HG02938 (cell line): ENCODE measurements around the gene RPS21.

Source experiments
- ATAC-seq: cut with Tn5 transposase; IDR thresholded peaks from one replicate; pipeline ENCODE4 v1.9.1; 2021; ENCODE audit warnings: mild to moderate bottlenecking, moderate library complexity; ENCODE audit not compliant: unreplicated experiment

Gene RPS21

DNA sequence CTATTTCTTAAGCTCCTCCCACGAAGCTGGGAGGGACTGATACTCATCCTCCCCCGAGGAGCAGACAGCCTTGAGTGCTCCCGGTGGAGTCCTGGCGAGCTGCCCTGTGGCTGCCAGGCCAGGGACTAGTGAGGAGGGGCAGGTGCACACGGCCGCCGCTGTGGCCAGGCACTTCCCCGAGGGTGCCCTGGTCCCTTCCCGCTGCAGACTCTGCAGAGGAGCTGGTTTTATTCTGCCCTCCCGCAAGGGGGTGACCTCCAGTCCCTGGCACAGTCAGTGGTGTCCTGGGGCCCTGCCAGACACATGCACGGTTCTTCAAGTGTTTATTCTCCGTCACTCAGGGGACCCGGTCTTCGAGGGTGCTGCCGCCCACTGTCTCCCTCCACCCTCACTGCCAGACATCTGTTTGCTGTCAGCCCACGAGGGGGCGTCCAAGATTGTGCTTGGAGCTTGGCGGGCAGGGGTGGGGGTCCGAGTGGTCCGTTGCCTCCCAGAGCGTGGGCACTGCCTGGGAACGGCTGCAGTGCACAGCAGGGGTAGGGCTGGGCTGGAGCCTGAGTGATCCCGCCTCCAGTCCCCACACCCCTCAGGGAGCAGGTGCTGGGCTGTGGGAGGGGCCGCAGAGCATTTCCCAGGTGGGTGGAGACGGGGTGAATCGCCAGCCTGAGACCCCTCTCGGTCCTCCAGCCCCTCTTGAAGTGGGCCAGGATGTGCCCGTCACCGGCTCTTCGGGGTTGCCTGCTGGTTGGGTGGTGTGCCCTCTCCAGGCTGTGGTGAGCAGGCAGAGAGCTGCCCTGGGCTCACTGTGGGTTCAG lies 23.2 kb downstream of the RPS21 start:
- no peak for ATAC-seq

DNA sequence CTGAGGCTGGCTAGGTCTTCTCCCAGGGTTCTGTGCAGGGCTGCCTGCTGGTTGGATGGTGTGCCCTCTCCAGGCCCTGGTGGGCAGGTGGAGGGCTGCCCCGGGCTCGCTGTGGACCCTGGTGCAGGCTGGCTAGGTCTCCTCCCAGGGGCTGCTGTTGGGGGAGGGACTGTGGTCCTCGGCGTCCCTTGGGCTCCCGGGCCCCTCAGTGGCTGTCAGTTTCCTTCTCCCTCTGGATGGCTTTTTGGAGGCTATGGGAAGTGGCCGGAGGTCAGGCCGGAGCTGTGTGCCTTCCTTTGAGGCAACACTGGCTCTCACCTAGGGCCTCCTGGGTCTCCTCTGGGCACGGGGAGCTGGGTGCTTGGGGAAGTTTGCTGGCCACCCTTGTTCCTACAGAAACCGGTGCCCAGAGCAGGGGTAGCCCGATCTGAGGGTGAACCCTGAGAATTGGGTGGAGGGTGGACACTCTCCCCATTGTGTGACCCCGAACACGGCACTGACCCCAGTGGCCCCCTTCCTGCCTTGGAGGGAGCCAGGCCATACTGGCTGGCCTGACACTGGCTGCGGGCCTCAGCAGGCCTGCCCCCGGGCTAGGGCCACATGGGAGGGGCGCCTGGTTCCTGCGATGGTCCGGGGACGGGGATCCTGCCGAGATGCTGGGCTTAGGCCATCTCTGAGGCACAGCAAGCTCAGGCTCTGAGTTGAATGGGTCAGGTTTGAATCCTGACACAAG lies 24.0 kb downstream of the RPS21 start:
- ATAC-seq: no peak

GRCh38 chr20:62411479-62412193 lies 24.7 kb downstream of the RPS21 start:
- ATAC-seq: no peak

DNA sequence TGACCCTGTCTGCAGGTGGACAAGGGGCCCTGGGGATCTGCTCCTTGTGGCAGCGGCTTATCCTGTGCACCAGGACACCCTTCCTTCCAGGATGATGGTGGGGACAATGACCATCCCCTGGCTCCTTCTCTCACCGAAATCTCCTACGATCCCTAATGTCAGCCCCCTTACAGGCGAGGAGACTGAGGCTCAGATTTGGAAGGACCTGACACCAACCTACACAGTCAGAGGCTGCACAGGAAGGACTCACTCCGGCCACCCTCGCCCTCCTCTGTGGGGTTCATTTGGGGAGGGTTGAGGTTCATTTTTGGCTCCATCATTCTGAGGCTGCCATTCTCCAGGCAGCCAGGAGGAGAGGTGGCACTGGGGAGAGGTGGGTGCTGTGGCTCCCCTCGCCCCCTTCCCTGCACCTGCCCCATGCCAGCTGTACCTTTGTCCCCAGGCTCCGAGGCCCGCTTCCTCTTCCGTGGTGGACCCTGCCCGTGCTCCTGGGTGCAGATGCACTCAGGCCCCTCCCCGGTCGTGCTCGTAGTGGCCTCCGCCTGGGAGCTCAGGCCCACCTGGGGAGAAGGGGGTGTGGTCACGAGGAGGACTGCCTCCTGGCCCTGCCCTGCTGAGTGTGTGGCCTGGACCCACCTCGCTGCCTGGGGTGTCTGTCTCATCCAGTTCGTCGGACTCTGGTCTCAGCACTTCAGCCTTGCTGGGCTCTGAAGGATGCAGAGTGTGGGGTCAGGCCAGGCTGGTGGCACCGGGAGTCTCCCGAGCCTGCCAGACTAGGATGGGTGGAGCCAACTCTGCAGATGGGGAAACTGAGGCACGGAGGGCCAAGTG lies 25.5 kb downstream of the RPS21 start:
- no peak for ATAC-seq

- ATAC-seq: no peak
Observed at GRCh38 chr20:62413025-62413570, 26.2 kb downstream of the RPS21 start.

DNA sequence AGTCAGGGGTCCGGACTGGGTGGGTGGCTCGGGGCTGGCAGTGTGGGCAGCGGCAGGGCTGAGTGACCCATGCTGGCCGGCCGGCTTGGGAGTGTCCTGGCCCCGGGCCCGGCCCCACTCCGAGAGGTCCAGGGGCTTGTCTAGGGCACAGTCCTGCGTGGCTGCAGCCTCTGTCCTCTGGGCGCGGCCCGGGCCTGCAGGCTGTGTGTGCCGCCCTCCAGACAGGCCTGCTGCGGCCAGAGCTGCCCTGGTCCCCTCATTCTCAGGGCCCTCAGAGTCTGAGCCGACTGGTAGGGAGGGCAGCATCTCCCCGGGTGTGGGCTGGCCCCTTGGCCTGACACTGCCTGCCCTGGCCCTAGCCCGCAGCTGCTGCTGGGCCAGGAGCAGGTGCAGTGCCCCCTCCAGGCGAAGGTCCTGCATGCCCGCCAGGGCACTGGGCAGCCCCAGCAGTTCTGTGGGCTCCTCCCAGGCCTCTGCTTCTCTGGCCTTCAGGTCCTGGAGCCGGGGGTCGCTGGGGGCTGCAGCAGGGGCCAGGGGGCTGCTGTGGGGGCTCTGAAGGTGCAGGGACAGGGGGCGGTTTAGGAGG lies 27.1 kb downstream of the RPS21 start:
- no peak for ATAC-seq

GRCh38 chr20:62415354-62416111 lies 28.6 kb downstream of the RPS21 start:
- no peak for ATAC-seq

DNA sequence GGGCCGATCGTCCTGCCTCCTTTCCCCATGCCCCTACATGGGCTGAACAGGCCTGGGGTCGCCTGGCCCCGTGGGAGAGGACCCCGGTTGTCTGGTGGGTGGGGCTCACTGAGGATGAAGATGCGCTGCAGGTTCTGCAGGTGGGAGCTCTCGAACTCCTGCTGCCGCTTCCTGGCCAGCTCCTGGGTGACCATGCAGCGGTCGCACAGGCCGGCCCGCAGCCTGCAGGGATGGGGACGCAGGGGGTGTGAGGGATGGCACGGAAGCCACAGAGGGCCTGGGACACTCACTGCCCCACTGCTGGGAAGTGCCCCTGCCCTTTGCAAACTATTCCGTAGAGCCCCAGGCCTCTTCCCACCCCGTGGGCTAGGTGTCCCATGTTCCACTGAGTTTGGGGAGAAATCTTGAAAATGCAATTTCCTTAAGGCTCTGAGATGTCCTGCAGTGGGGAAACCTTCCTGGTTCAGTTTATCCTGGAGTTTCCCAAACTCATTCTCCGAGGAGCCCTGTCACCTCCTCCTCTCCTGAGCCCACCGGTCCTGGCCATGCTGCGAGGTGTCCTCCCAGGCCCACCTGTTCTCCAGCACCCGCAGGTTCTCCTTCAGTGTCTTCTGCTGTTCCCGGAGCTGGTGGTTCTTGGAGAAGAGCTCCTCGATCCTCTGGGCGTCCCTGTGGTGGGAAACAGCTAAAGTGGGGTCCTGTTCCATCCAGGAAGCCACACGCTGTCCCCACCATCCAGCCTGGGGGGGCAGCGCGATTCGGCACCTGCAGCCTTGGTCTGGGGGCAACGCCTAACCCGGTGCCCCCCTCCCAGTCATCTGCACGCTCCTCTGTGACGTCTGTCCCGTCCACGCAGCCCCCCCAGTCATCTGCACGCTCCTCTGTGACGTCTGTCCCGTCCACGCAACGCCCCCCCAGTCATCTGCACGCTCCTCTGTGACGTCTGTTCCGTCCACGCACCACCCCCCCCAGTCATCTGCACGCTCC lies 30.0 kb downstream of the RPS21 start:
- ATAC-seq: no peak

DNA sequence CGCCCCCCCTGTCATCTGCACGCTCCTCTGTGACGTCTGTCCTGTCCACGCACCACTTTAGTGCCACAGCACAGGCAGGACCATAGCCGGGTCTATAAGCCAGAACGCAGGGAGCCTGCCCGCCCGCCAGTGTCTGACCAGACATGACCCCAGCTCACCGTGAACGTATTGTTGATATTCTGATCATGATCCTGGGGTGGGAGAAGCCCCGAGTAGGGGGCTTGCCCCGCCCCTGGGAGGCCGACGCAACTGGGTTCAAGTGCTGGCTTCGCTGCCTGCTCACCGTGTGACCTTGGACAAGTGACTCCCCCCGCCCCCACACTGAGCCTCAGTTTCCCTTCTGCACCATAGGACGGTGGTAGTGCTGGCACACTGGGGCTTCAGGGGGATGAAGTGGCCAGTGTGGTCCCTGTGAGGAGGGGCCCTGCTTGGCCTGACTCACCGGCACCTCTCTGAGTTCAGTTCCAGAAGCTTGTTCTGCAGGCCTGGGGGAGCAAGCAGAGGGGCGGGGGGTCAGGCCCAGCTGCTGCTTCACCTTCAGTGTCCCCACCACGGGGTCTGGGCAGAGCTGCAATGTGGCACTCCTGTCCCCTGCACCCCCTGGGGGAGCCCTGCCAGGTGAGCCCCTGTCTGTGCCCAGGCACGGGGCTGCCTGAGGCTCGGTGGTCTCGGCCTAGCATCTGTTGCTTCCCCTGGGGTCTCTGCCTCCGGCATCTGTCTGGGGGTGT lies 31.2 kb downstream of the RPS21 start:
- no peak for ATAC-seq

- no peak for ATAC-seq
Observed at GRCh38 chr20:62418709-62419487, 32.0 kb downstream of the RPS21 start.

DNA sequence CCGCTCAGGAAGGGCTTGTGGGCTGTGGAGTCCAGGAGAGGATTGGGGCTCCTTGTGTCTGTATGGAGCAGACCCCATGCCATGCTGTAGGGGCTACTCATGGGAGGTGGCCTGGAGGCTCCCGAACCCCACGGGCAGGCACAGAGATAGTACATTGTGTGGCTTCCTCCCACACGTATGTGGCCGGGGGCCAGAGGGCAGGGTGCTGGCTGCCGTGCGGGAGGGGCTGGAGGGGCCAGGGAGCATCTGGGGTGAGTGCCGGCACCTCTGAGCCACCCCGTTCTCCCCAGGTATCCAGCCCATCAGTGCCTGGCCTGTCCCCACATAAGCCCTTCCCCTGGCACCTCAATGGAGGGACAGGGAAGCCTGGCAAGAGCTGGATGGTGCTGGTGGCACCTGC lies 32.9 kb downstream of the RPS21 start:
- no peak for ATAC-seq

- no peak for ATAC-seq
Observed at GRCh38 chr20:62420846-62421715, 34.2 kb downstream of the RPS21 start.

DNA sequence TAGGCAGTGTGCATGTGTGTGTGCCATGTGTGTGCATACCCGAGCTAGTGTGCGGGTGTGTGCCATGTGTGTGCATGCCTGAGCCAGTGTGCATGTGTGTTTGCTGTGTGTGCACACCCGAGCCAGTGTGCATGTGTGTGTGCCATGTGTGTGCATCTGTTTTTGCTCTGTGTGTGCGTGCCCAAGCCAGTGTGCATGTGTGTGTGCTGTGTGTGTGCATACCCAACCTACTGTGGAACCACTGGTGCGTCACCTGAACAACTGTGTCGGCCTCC lies 34.8 kb downstream of the RPS21 start:
- ATAC-seq: no peak

DNA sequence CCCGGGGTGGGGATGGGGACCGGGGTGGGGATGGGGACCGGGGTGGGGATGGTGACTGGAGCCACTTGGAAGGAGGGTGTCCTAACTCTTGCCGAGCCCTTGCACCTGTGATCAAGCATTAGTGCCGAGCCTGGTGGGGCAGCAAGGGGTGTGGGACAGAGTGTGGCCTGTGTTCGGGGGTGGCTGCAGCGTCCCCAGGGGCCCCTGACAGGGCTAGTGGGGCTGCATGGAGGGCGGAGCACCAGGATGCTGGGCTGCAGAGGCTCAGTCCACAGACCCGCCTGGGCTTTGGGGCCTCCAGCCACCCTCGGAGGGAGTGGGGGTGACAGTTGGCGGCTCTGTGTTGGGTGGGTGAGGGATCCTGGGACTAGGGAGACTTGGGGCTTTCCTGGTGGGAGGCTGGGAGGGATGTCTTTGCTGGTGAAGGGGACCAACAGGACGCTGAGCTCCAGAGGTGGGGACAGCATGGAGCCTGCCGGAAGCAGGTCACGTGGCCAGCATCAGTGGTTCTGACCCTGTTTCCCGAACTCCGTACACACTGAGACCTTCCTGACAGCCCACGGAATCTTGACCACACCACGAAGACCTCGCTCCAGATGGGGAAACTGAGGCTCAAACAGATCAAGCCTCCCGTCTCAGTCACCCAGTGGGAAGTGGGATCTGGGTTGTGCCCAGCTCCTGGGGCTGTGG lies 35.9 kb downstream of the RPS21 start:
- no peak for ATAC-seq

GRCh38 chr20:62423326-62423706 lies 36.4 kb downstream of the RPS21 start:
- no peak for ATAC-seq
